Myocyte (in vitro differentiated cells): ENCODE data around the gene FOXO4. TPM values are rescaled to one million over a fixed set of nuclear protein-coding genes. Genes with fewer than 3 reads are reported as not detected.

ENCODE experiments used
- DNase-seq: peaks from one replicate; pipeline ENCODE4 v3.0.0-alpha.2; 2012; ENCODE audit warnings: low read depth
- total RNA-seq: library from RNA; depleted of rRNA; stranded (reverse); fragments of >200 nt; gene quantifications from 2 replicates; pipeline ENCODE4 v1.2.3, GENCODE V29; 2014

Gene FOXO4
- total RNA-seq, 1 donor from 2014 or later: 20.7 TPM

GRCh38 chrX:71131510-71131909 lies 35.9 kb downstream of the FOXO4 start:
- no peak for DNase-seq

GRCh38 chrX:71140440-71140839 lies 44.8 kb downstream of the FOXO4 start:
- DNase-seq: no peak

GRCh38 chrX:71143508-71143907 lies 47.9 kb downstream of the FOXO4 start:
- DNase-seq: no peak

- no peak for DNase-seq
These were observed 49.0 kb downstream of the FOXO4 start, which contains the start of gene NLGN3 for GRCh38 chrX:71144651-71145050. TSS of gene NLGN3 (plus strand) at chrX:71144841. CDS start at chrX:71147750, 2,909 bp downstream.

GRCh38 chrX:71147496-71148277 lies 52.0 kb downstream of the FOXO4 start:
- DNase-seq: no peak

GRCh38 chrX:71148278-71148663 lies 52.6 kb downstream of the FOXO4 start:
- no peak for DNase-seq

DNA sequence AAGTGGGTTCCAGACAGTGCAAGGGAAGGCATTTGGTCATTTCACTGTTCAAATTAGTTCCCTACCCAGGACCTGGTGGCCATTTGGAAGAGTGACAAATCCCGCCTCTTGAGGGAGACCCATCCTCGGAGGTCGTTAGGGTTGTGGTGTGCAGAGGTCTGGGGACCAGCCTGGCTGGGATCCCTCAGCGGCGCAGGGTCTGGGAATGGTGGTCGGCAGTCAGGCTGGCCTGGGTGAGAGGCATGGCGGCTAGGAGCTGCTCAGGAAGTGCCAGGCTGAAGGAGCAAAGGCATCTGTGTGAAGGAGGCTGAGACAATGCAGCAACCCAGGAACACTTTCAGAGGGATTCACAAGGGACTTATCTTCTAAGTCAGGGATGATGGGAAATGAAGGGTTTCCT lies 55.7 kb downstream of the FOXO4 start:
- no peak for DNase-seq

Other genes with a start within 250 kb of the FOXO4 start
- not detected in 2 replicates for gene TEX11, start 187.1 kb upstream of the FOXO4 start, total RNA-seq
- not detected in 2 replicates for gene SLC7A3, start 164.8 kb upstream of the FOXO4 start, total RNA-seq
- gene SNX12, start 27.5 kb upstream of the FOXO4 start, total RNA-seq: 63.5 and 80.9 TPM in 2 replicates
- 4.6 TPM in 1 of 2 replicates, not detected in the other for gene CXorf65, start 10.9 kb downstream of the FOXO4 start, total RNA-seq
- 3.4 and 12.2 TPM in 2 replicates for gene IL2RG, start 15.7 kb downstream of the FOXO4 start, total RNA-seq
- 15.6 and 21.3 TPM in 2 replicates for gene MED12, start 22.7 kb downstream of the FOXO4 start, total RNA-seq
- 0.16 and 0.24 TPM in 2 replicates for gene NLGN3, start 49.0 kb downstream of the FOXO4 start, total RNA-seq
- gene GJB1, start 127.4 kb downstream of the FOXO4 start, total RNA-seq: not detected in 2 replicates
- 21.4 and 22.7 TPM in 2 replicates for gene ZMYM3, start 158.3 kb downstream of the FOXO4 start, total RNA-seq
- 373 and 376 TPM in 2 replicates for gene NONO, start 187.8 kb downstream of the FOXO4 start, total RNA-seq
- gene ITGB1BP2, start 205.9 kb downstream of the FOXO4 start, total RNA-seq: 109 and 135 TPM in 2 replicates